OCI-LY7 (cell line): ENCODE data around the gene ILKAP. TPM values are rescaled to one million over a fixed set of nuclear protein-coding genes. Genes with fewer than 3 reads are reported as not detected.

ENCODE experiments used
- BruUV-seq: library from RNA; stranded (reverse); fragments of 400-500 nt; replicated peaks from 2 replicates; lab custom pipeline; 2021; lab: Mats Ljungman, UMichigan
- CTCF ChIA-PET: fragments of 300-600 bp; sonication (Branson Sonifier 250); formaldehyde crosslinking; loops from one replicate; lab custom pipeline; 2022; ENCODE audit warnings: antibody characterized with exemption; ENCODE audit not compliant: unreplicated experiment; lab: Charles Lee
- POLR2A ChIA-PET: fragments of 300-600 bp; sonication (Branson Sonifier 250); formaldehyde crosslinking; loops from one replicate; lab custom pipeline; 2022; ENCODE audit warnings: antibody characterized with exemption; lab: Charles Lee
- DNase-seq: peaks from one replicate; pipeline ENCODE4 v3.0.0-alpha.2; 2015; ENCODE audit warnings: low spot score
- H2AFZ ChIP-seq: fragments of 200-600 bp; sonication (generic), shearing (Covaris generic); 2 replicates; pipeline ENCODE4 v1.6.1; 2014; ENCODE audit warnings: mild to moderate bottlenecking, antibody characterized with exemption, low read length, moderate library complexity
- H3K27ac ChIP-seq: fragments of 200-600 bp; sonication (generic); 2 replicates; pipeline ENCODE4 v1.5.1; 2014; ENCODE audit warnings: mixed run types, low read depth, mild to moderate bottlenecking, moderate library complexity, low read length, inconsistent platforms; ENCODE audit not compliant: poor library complexity, severe bottlenecking
- H3K36me3 ChIP-seq: fragments of 200-600 bp; sonication (generic); 2 replicates; pipeline ENCODE4 v1.6.1; 2014; ENCODE audit warnings: mild to moderate bottlenecking, antibody characterized with exemption, low read length, moderate library complexity, mixed read lengths; ENCODE audit not compliant: insufficient read depth
- H3K4me1 ChIP-seq: fragments of 200-600 bp; sonication (generic); 2 replicates; pipeline ENCODE4 v1.5.1; 2014; ENCODE audit warnings: mild to moderate bottlenecking, low read length; ENCODE audit not compliant: insufficient read depth, poor library complexity, severe bottlenecking
- H3K4me2 ChIP-seq: fragments of 200-600 bp; sonication (generic); 2 replicates; pipeline ENCODE4 v1.6.1; 2014; ENCODE audit warnings: mild to moderate bottlenecking, low read length
- H3K4me3 ChIP-seq: fragments of 200-600 bp; sonication (generic); 2 replicates; pipeline ENCODE4 v1.5.1; 2014; ENCODE audit warnings: mild to moderate bottlenecking, low read depth, low read length; ENCODE audit not compliant: poor library complexity, severe bottlenecking
- H3K79me2 ChIP-seq: fragments of 200-600 bp; sonication (generic); 2 replicates; pipeline ENCODE4 v1.6.1; 2016; ENCODE audit warnings: low read depth, mild to moderate bottlenecking, low read length, moderate library complexity, mixed read lengths; ENCODE audit not compliant: insufficient read depth
- H3K9me2 ChIP-seq: fragments of 200-600 bp; sonication (generic); 2 replicates; pipeline ENCODE4 v1.6.1; 2016; ENCODE audit warnings: mild to moderate bottlenecking, low read length, mixed read lengths; ENCODE audit not compliant: insufficient read depth
- H3K9me3 ChIP-seq: fragments of 200-600 bp; sonication (generic); 2 replicates; pipeline ENCODE4 v1.6.1; 2014; ENCODE audit warnings: mild to moderate bottlenecking, mixed run types, low read length, mixed read lengths
- H4K20me1 ChIP-seq: fragments of 200-600 bp; sonication (generic); 2 replicates; pipeline ENCODE4 v1.6.1; 2014; ENCODE audit warnings: mild to moderate bottlenecking, antibody characterized with exemption, low read length, moderate library complexity, mixed read lengths; ENCODE audit not compliant: insufficient read depth
- EZH2phosphoT487 ChIP-seq: fragments of 200-600 bp; sonication (generic); IDR thresholded peaks from 2 replicates; pipeline ENCODE4 v1.6.1; 2018; ENCODE audit warnings: low read depth, borderline replicate concordance, mild to moderate bottlenecking, mixed run types, antibody characterized with exemption, low read length, moderate library complexity, mixed read lengths
- intact Hi-C: fragments of 100-400 bp; cut with micrococcal nuclease; formaldehyde crosslinking; loops from one replicate; pipeline ENCODE4 v1.10.0; 2022; ENCODE audit not compliant: unreplicated experiment
- total RNA-seq, 2 experiments: library from RNA; depleted of rRNA in 1 of 2; stranded (reverse); fragments of >200 nt in 1 of 2; shearing (Covaris generic) in 1 of 2; gene quantifications; 2 replicates each; pipeline ENCODE4 v1.2.3, GENCODE V29; 2014 to 2022
- TF ChIP-seq, protein P1 (sequence below): fragments of 200-600 bp; sonication (generic); conservative IDR thresholded peaks from 2 replicates; pipeline ENCODE4 v1.5.1; 2014; ENCODE audit warnings: mild to moderate bottlenecking, antibody characterized with exemption, low read length, moderate library complexity, mixed read lengths

The ILKAP gene
- total RNA-seq, 2 experiments from 2014 or later: 33.1 to 61.8 TPM

DNA sequence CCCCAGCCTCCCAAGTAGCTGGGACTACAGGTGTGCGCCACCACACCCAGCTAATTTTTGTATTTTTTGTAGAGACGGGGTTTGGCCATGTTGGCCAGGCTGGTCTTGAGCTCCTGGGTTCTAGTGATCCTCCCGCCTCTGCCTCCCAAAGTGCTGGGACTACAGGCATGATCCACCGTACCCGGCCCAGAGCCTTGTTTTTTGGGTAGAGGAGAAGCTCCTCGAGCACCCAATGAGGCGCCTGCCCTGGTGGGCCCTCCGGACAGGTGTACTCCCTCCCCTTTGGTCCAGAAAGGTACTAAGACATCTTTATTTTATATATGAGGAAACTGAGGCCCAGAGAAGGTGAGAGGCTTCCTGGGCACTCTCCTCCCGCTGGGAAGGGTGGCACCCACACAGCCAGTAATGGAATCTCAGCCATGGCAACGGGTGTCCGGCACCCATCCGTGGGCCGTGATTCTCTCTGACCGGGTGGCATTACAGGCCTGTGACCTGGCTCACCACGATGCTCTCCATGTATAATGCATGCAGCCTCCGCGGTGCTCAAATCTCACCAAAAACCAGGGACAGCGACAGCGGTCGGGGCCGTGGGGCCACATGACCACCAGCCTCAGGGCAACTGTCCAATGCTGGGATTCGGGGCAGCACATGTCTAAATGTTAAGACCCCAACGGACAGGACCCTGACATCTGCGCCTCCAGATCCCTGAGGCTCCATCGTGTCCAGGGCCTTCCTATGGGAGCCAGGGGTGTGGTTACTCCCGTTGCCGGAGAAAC lies 81.8 kb downstream of the ILKAP start:
- Histone ChIP-seq H3K4me3 (no peak overlapping the region), H3K79me2 (no peaks in the 10 kb centered on the region), H4K20me1 (no peaks in the 10 kb centered on the region), H3K4me2 (no peak overlapping the region), H3K36me3 (no peaks in the 10 kb centered on the region), H3K27ac (no peak overlapping the region), H3K9me2 (no peaks in the 10 kb centered on the region), H3K4me1 (peaks cover 10% of the 10 kb centered on the region), H3K9me3 (peaks cover 7% of the 10 kb centered on the region; the same call in 1 of the 2 replicates), H2AFZ (no peak overlapping the region)
- POLR2A ChIA-PET: interaction anchor here (1.6 kb wide), 1 partner anchor 13 kb away, joined by 4 read pairs; no protein-coding TSS in a partner anchor
- DNase-seq: no peak
- TF ChIP-seq, protein P1, sequence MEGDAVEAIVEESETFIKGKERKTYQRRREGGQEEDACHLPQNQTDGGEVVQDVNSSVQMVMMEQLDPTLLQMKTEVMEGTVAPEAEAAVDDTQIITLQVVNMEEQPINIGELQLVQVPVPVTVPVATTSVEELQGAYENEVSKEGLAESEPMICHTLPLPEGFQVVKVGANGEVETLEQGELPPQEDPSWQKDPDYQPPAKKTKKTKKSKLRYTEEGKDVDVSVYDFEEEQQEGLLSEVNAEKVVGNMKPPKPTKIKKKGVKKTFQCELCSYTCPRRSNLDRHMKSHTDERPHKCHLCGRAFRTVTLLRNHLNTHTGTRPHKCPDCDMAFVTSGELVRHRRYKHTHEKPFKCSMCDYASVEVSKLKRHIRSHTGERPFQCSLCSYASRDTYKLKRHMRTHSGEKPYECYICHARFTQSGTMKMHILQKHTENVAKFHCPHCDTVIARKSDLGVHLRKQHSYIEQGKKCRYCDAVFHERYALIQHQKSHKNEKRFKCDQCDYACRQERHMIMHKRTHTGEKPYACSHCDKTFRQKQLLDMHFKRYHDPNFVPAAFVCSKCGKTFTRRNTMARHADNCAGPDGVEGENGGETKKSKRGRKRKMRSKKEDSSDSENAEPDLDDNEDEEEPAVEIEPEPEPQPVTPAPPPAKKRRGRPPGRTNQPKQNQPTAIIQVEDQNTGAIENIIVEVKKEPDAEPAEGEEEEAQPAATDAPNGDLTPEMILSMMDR: no peak
- no peak for TF ChIP-seq EZH2phosphoT487
- CTCF ChIA-PET: no interaction called here
- intact Hi-C loops: no loop called here
- BruUV-seq: no TSS peak

DNA sequence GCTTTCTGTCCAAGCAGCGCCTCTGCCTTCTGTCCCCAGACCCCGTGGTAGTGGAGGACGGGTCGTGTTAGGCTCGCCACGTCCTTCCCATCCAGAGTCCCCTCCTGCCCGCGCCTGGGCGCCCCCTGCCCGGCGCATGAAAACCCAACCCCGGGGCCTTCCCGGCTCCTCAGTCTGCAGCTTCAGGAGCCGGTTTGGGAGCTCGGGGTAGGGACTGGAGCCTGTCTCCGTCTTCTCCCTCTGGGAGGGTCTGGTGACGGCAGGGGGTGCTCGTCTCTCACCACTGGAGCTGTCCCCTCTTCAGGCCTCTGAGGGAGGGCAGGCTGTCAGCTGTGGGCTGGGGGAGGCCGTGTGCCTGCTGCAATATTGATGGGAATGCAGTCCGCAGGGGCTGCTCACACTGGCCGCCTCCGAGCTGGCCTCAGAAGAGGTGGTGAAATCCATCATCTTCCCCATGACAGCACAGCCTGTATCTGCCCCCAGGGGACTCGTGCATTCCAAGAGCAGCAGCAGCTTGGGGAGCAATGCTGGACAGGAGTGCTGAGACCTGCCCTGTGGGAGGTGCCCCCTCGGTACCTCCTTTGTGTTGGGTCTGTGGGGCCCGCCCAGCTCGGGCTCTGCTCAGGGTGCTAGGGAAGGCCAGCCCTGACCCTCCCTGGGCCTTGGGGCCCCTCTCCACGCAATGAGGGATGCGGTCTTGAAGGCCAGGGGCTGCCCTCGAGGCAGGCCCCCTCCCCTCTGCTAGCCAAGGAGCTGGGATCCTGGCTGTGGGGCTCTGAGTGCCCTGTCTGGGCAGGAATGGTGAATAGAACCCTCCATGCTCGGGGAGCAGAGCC lies 82.8 kb downstream of the ILKAP start:
- H4K20me1 ChIP-seq: no peaks in the 10 kb centered on the region
- no peak overlapping the region for H3K27ac ChIP-seq
- H2AFZ ChIP-seq: no peak overlapping the region
- no TSS peak for BruUV-seq
- CTCF ChIA-PET: no interaction called here
- POLR2A ChIA-PET: interaction anchor here (1.6 kb wide), 1 partner anchor 12 kb away, joined by 4 read pairs; no protein-coding TSS in a partner anchor
- no peaks in the 10 kb centered on the region for H3K79me2 ChIP-seq
- intact Hi-C loops: no loop called here
- no peaks in the 10 kb centered on the region for H3K9me3 ChIP-seq
- DNase-seq: no peak
- TF ChIP-seq, protein P1: no peak
- no peak for TF ChIP-seq EZH2phosphoT487
- H3K4me1 ChIP-seq: peaks cover 10% of the 10 kb centered on the region
- H3K4me2 ChIP-seq: no peak overlapping the region
- no peaks in the 10 kb centered on the region for H3K36me3 ChIP-seq
- H3K9me2 ChIP-seq: no peaks in the 10 kb centered on the region
- H3K4me3 ChIP-seq: no peak overlapping the region

Other genes starting within 250 kb of the ILKAP start
- gene UBE2F, start 236.7 kb downstream of the ILKAP start, total RNA-seq (2014; rRNA removed; shearing (Covaris generic)): 18.1 and 19.9 TPM in 2 replicates
- gene UBE2F, start 236.7 kb downstream of the ILKAP start, total RNA-seq (2022): 21.0 and 27.1 TPM in 2 replicates
- 39.3 and 41.7 TPM in 2 replicates for gene SCLY, start 142.7 kb downstream of the ILKAP start, total RNA-seq (2014; rRNA removed; shearing (Covaris generic))
- gene SCLY, start 142.7 kb downstream of the ILKAP start, total RNA-seq (2022): 29.9 and 31.2 TPM in 2 replicates
- gene ESPNL, start 103.4 kb downstream of the ILKAP start, total RNA-seq (2014; rRNA removed; shearing (Covaris generic)): 7.6 and 7.7 TPM in 2 replicates
- gene ESPNL, start 103.4 kb downstream of the ILKAP start, total RNA-seq (2022): 3.4 and 5.0 TPM in 2 replicates
- gene KLHL30, start 65.0 kb downstream of the ILKAP start, total RNA-seq (2014; rRNA removed; shearing (Covaris generic)): 0.03 and 0.09 TPM in 2 replicates
- 1.7 and 1.9 TPM in 2 replicates for gene KLHL30, start 65.0 kb downstream of the ILKAP start, total RNA-seq (2022)
- 7.3 and 8.2 TPM in 2 replicates for gene ERFE, start 44.7 kb downstream of the ILKAP start, total RNA-seq (2014; rRNA removed; shearing (Covaris generic))
- gene ERFE, start 44.7 kb downstream of the ILKAP start, total RNA-seq (2022): 7.6 and 10.2 TPM in 2 replicates
- gene HES6, start 36.3 kb upstream of the ILKAP start, total RNA-seq (2014; rRNA removed; shearing (Covaris generic)): 13.1 and 20.5 TPM in 2 replicates
- gene HES6, start 36.3 kb upstream of the ILKAP start, total RNA-seq (2022): 10.9 and 13.8 TPM in 2 replicates
- 8.4 and 9.7 TPM in 2 replicates for gene PER2, start 84.9 kb upstream of the ILKAP start, total RNA-seq (2014; rRNA removed; shearing (Covaris generic))
- gene PER2, start 84.9 kb upstream of the ILKAP start, total RNA-seq (2022): 18.6 and 20.4 TPM in 2 replicates
- gene TRAF3IP1, start 116.8 kb upstream of the ILKAP start, total RNA-seq (2014; rRNA removed; shearing (Covaris generic)): 4.3 and 8.2 TPM in 2 replicates
- gene TRAF3IP1, start 116.8 kb upstream of the ILKAP start, total RNA-seq (2022): 12.8 and 13.8 TPM in 2 replicates
- gene ASB1, start 223.2 kb upstream of the ILKAP start, total RNA-seq (2014; rRNA removed; shearing (Covaris generic)): 18.0 and 19.4 TPM in 2 replicates
- 37.7 and 49.6 TPM in 2 replicates for gene ASB1, start 223.2 kb upstream of the ILKAP start, total RNA-seq (2022)